GM18511 (cell line): ENCODE measurements around the gene RNU7-1.
A peak's percentile ranks its signal among the peaks of the same experiment; 100 is the strongest.
"Not testable (repeated sequence)": the region's sequence is repeated elsewhere in the genome, so short reads cannot be mapped to it uniquely, and the experiment has no call there.

Experiments
- ATAC-seq: cut with Tn5 transposase; IDR thresholded peaks from one replicate; pipeline ENCODE4 v1.9.1; 2021; ENCODE audit warnings: mild to moderate bottlenecking, moderate library complexity; ENCODE audit not compliant: unreplicated experiment

RNU7-1 gene

GRCh38 chr12:6943722-6944380 is at the start of gene RNU7-1, which contains the start of gene C12orf57:
TSS of gene RNU7-1 (plus strand) at chr12:6943816.
TSS of gene C12orf57 (plus strand) at chr12:6944022. CDS start at chr12:6944122, 100 bp downstream.
- ATAC-seq = peak; percentile 32

DNA sequence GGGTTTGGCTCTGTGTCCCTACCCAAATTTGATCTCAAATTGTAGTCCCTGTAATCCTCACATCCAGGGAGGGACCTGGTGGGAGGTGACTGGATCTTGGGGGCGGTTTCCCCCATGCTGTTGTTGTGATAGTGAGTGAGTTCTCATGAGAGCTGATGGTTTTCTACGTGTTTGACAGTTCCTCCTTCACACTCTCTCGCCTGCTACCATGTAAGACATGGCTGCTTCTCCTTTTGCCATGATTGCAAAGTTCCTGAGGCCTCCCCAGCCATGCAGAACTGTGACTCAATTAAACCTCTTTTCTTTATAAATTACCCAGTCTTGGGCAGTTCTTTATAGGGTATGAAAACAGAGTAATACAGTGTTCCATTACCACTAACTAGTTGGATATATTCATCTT is 49.3 kb upstream of the RNU7-1 start:
- ATAC-seq = no peak

- no peak for ATAC-seq
Observed at GRCh38 chr12:6896846-6897435, 46.7 kb upstream of the RNU7-1 start.

GRCh38 chr12:6899427-6899826 is 44.2 kb upstream of the RNU7-1 start:
- ATAC-seq = no peak

DNA sequence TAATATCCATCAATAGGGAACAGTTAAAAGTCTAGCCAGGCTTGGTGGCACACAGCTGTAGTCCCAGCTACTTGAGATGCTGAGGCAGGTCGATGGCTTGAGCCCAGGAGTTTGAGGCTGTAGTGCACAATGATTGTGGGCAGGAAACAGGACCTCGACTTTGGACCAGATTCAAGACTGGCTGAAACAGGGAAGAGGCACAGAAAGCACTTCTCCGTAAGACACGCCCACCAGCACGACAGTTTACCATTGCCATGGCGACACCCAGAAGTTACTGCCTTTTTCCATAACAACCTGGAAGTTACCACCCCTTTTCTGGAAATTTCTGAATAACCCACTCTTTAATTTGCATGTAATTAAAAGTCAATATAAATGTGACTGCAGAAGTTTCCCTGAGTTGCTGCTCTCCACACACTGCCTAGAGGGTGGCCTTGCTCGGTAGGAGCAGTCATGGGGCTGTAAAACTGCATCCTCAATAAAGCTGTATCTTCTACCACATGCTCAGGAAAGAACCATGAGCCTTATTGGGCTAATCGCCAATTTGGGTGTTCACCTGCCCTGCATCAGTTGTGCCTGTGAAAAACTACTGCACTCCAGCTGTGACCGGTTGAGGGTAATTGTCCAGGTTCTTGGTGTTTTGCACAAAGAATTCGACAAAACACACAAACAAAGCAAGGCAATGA is 43.6 kb upstream of the RNU7-1 start:
- no peak for ATAC-seq

- ATAC-seq = no peak
Observed at GRCh38 chr12:6902448-6902847, 41.2 kb upstream of the RNU7-1 start.

- no peak for ATAC-seq
Observed at GRCh38 chr12:6903722-6904121, 39.9 kb upstream of the RNU7-1 start.

GRCh38 chr12:6904280-6905276 is 39.0 kb upstream of the RNU7-1 start, which contains the start of gene LRRC23:
TSS of gene LRRC23 (plus strand) at chr12:6904822. CDS start at chr12:6905634, 812 bp downstream.
- ATAC-seq = peak; percentile 93

- ATAC-seq = no peak
Observed at GRCh38 chr12:6905414-6906040, 38.1 kb upstream of the RNU7-1 start.

DNA sequence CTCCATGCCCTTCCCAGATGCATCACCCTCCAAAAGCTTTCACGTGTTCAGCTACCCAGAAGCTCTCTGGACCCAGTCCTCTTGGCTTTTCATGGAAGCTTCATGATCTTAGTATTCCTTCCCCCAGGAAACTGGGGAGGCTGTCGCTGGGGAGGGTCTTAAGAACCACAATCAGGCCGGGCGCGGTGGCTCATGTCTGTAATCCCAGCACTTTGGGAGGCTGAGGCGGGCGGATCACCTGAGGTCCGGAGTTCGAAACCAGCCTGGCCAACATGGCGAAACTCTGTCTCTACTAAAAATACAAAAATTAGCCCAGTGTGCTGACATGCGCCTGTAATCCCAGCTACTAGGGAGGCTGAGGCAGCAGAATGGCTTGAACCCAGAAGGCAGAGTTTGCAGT is 35.5 kb upstream of the RNU7-1 start:
- not testable (repeated sequence) for ATAC-seq

- ATAC-seq = no peak
Observed at GRCh38 chr12:6909421-6910145, 34.0 kb upstream of the RNU7-1 start.

DNA sequence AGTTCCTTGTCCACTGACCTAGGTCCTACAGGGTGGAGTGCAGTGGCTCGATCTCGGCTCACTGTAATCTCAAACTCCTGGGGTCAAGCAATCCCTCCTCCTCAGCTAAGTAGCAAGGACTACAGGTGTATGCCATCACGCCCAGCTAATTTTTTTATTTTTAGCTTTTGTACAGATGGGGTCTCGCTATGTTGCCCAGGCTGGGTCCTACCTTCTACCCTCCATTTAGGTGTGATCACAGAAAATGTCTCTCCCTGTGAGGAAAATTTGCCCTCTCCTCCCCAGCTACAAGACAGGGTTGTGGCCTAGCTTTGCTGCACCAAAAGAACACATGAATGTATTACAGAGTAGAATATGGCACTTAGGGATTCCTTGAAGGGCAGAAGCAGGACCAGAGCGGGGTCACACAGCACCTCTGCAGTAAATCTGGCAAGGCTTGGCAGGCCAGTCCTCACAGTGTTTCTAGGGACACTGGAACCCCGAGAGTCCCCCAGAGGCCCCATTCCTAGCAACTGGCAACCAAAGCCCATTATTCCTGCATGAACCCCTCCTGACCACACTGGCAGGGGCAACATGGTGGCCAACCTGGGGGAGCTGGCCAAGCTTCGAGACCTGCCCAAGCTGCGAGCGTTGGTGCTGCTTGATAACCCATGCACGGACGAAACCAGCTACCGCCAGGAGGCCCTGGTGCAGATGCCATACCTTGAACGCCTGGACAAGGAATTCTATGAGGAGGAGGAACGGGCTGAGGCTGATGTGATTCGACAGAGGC is 31.3 kb upstream of the RNU7-1 start:
- ATAC-seq = no peak

GRCh38 chr12:6914246-6914946 is 29.2 kb upstream of the RNU7-1 start, which contains the start of gene ENO2:
TSS of gene ENO2 (plus strand) at chr12:6914580. CDS start at chr12:6915833, 1,253 bp downstream.
- ATAC-seq = peak; percentile 82

DNA sequence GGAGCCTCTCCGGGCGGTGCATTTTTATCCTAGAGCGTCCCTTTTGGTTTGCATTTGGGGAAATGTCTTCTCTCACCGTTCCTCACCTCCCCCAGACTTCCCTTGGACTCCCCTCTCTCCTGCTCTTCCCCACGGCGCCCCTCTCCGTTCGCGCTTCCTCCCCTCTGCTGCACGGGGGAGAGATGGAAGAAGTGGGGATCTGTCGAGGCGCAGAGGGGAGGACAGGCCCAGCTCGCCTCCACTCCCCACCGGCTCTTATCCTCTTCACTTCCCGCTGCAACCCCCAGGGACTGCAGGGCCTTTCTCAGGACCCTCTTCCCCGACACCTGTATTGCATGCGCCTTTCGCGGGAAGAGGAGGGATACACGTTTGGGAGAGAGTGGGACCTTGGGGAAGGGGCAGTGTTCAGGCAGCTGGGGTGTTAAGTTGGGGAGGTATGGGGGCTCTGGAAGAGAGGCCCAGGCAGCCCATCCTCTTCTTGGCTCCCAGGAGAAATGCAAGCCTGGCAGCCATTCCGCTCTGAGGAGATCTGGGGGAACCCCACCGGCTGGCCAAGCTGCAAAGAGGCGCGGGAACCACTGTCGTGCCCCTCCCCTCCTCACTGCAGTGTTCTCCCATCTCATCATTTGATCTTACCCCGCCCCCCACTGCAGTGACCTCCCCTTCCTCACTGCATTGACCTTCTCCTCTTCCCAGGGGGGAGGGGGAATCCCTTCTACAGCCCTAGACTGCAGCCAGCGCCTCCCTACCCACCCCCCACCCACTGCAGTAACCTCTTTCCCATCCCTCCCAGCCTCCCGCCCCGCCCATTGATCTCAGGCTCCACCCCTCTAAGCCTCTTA is 28.4 kb upstream of the RNU7-1 start:
- ATAC-seq = peak; percentile 17

- ATAC-seq = no peak
Observed at GRCh38 chr12:6915789-6916285, 27.8 kb upstream of the RNU7-1 start.

DNA sequence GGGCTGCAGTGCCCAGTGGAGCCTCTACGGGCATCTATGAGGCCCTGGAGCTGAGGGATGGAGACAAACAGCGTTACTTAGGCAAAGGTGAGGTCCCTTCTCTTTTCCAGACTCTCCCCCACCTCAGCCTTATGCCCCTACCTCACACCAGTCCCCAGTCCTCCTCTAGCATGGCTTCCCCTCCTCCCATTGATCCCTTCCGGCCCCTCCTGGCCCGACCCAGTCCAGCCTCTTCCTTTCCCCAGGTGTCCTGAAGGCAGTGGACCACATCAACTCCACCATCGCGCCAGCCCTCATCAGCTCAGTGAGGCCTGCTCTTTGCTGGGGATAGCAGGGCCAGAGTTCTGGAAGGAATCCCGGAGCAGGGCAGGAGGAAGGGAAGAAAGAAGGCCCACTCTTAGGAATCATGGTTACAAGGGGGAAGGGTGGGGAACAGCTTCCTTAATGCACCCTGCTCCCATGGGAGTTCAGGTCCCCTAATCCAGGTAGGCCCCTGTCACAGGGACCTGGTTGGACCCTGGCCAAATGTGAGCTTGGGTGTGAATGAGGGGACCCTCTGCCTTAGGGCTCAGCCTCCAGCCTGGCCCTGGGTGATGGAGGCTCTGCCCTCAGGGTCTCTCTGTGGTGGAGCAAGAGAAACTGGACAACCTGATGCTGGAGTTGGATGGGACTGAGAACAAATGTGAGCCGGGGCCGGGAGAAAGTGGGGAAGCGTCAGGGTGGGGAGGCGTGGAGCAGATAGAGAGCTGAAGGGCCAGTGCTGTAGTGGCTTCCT is 27.0 kb upstream of the RNU7-1 start:
- ATAC-seq = no peak
